ENCODE results near the gene MRFAP1L1.

DNA sequence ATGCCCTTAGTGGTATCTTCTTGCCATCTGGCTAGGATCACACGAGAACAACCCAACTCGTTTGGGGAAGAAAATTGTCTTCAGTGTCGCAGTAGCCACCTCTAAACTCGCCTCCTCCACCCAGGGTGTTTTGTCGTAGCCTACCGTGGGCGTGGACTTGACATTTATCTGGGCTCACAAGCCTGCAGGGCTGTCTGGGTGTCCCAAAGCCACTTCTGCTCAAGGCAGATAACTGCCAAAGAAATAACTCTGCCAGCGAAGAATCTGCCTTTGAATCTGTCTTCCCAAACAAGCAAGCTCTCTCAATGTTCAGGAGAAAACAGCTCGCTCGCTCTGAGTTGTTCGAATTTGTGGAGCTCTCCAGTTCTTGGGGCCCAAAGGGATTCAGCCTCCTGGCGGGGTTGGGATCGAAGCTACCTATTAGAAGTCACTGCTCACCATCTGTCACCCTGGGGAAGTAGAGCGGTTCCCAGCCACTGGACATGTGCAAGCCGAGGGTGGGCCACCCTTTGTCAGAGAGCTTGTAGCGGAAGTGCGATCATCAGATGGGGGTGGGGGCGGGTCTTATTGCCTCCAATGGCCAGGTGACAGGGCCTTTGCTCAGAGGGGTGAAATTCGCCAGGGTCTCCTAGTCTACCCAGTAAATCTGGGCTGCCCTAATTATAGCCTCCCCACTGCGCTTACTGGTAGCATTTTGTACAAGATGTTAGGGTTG, 21.1 kb upstream of the MRFAP1L1 start:
- TF ChIP-seq, protein P1, sequence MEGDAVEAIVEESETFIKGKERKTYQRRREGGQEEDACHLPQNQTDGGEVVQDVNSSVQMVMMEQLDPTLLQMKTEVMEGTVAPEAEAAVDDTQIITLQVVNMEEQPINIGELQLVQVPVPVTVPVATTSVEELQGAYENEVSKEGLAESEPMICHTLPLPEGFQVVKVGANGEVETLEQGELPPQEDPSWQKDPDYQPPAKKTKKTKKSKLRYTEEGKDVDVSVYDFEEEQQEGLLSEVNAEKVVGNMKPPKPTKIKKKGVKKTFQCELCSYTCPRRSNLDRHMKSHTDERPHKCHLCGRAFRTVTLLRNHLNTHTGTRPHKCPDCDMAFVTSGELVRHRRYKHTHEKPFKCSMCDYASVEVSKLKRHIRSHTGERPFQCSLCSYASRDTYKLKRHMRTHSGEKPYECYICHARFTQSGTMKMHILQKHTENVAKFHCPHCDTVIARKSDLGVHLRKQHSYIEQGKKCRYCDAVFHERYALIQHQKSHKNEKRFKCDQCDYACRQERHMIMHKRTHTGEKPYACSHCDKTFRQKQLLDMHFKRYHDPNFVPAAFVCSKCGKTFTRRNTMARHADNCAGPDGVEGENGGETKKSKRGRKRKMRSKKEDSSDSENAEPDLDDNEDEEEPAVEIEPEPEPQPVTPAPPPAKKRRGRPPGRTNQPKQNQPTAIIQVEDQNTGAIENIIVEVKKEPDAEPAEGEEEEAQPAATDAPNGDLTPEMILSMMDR (IDR thresholded peaks at IDR 0.05 in 4 of 5, conservative IDR thresholded peaks at IDR 0.05 in 1 of 5) = no peak
- no peak for TF ChIP-seq POLR2A (IDR thresholded peaks at IDR 0.05)

All from gastrocnemius medialis (tissue), 4 donors.